ENCODE results near the gene RBMS3.

RBMS3 gene

DNA sequence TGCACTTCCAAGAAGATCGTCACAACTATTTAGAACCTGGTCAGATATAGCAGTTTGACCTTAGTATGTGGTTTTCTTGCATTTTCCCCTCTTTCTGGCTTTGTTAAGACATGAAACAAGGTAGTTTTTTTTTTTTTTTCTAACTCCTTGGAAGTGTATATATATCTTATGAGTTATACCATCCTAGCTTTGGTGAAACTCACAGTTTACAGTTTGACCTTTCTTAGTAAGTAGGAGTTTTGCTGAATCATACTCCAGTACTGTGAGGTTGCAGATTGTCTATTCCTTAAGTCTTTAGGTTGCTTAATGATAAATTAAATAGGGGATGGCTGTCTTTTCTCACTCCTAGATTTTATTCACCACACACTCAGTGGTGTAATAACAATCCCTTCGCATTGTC lies 325.0 kb downstream of the RBMS3 start:
- no peak overlapping the region for H3K9ac ChIP-seq (ENCODE audit: low read length)
- H3K4me3 ChIP-seq (ENCODE audit: low read length), result no peak overlapping the region
- H3K36me3 ChIP-seq (ENCODE audit: control insufficient read depth, insufficient read depth, low read length), result no peaks in the 10 kb centered on the region
- no peak overlapping the region for H3K27ac ChIP-seq (ENCODE audit: low read depth, low read length)
- H3K27me3 ChIP-seq (ENCODE audit: control insufficient read depth, insufficient read depth, low read length), result no peaks in the 10 kb centered on the region
- no peaks in the 10 kb centered on the region for H3K4me1 ChIP-seq (ENCODE audit: control insufficient read depth, insufficient read depth, low read length)

DNA sequence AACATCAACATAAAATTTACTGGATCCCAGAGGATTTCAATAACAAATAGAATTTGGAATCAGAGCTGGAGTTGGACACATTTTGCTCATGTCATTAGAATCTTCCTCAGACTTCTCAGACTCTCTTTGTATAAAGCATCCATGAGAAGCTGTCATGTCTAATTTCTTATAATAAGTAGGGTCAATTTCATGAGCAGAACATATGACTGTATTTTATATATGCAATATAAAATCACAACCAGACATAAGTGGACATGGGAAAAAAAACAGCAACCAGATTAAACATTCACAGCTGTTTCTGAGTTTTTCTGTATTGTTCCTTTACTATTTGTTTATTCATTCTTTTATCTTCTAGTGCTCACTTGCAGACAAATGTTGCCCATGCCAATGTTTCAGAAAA lies 325.5 kb downstream of the RBMS3 start:
- Histone ChIP-seq H3K9ac (ENCODE audit: low read length) (no peak overlapping the region), H3K27me3 (ENCODE audit: control insufficient read depth, insufficient read depth, low read length) (no peaks in the 10 kb centered on the region), H3K4me3 (ENCODE audit: low read length) (no peak overlapping the region), H3K36me3 (ENCODE audit: control insufficient read depth, insufficient read depth, low read length) (no peaks in the 10 kb centered on the region), H3K4me1 (ENCODE audit: control insufficient read depth, insufficient read depth, low read length) (no peaks in the 10 kb centered on the region), H3K27ac (ENCODE audit: low read depth, low read length) (no peak overlapping the region)

DNA sequence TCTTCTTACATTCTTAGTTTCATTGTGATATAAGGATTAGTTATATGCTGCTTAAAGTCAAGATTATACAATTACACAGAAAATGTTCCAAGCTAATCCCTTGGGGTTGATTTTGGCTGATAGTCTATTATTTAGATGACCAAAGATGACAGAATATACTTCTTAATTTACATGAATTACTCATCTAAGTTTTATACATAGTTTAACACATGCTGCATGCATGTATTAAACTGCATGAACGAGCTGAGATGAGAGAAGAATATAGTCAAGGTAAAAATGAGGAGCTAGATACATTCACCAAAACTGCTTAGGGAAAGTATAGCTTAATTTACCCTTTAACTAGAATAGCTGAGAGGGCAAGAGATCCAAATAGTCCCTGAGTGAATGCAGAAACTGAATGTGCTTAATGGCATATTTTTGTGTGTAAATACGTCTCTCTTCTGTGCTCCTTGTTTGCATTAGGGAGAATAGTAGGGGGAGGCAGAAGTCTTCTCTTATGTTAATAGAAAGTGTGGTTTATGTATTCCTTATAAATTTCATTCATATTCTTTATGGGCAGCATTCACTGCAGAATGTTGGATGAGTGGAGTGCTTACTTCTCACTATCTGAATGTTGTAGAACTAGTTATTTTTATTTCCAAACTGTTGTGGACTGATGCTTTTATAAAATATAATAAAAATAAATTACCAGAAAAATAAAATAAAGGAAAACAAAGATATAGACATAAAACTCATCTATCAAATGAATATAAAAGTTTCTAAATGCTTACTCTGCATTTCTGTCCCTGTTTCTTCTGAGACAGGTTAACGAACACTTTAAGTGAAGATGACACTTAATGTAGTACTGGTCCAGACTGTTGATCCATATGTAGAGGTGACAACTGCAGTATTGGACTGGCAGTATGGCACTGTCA lies 327.8 kb downstream of the RBMS3 start:
- Histone ChIP-seq H3K4me1 (ENCODE audit: control insufficient read depth, insufficient read depth, low read length) (no peaks in the 10 kb centered on the region), H3K9ac (ENCODE audit: low read length) (no peak overlapping the region), H3K27me3 (ENCODE audit: control insufficient read depth, insufficient read depth, low read length) (no peaks in the 10 kb centered on the region), H3K4me3 (ENCODE audit: low read length) (no peak overlapping the region), H3K36me3 (ENCODE audit: control insufficient read depth, insufficient read depth, low read length) (no peaks in the 10 kb centered on the region), H3K27ac (ENCODE audit: low read depth, low read length) (no peak overlapping the region)

DNA sequence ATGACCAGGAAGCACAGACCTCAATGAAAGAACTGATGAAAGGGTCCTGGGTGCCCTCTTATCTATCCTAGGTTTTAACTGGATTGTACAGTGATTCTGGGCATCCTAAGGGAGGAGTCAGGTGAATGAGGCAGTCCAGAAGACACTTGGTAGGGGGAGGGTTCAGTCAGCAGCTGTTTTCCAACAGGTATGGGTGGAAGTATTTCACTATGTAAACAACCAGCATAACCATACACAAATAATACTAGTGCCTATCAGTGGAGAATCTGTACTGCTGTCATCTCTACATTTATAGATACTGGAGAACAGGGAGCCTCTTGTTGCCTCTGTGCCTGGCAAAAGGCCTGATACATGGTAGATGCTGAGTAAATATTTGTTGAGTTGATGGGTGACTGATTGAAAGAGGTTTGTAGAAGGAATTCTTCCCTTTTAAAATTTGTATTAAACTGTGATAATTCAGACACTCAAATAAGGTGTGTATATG lies 328.5 kb downstream of the RBMS3 start:
- H3K36me3 ChIP-seq (ENCODE audit: control insufficient read depth, insufficient read depth, low read length), result no peaks in the 10 kb centered on the region
- no peak overlapping the region for H3K4me3 ChIP-seq (ENCODE audit: low read length)
- H3K9ac ChIP-seq (ENCODE audit: low read length), result no peak overlapping the region
- H3K27ac ChIP-seq (ENCODE audit: low read depth, low read length), result no peak overlapping the region
- H3K4me1 ChIP-seq (ENCODE audit: control insufficient read depth, insufficient read depth, low read length), result no peaks in the 10 kb centered on the region
- H3K27me3 ChIP-seq (ENCODE audit: control insufficient read depth, insufficient read depth, low read length), result no peaks in the 10 kb centered on the region

DNA sequence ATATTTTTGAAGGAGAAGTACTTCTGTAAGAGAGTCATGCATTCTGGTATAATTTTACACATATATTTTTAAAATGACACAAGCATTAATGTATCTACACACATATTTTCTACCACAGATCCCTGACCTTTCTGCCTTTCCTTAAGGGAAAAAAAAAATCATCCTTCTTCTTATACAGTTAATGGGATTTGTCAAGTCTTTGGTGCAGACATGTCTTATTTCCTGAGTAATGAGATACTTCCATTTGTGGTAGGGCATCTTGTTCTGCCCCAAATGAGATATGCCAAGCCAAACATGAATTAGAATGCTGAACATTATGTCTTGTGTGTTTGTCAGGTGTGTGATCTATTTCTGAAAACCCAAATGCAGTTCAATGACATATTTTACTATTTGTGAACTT lies 329.9 kb downstream of the RBMS3 start:
- H3K27ac ChIP-seq (ENCODE audit: low read depth, low read length), result no peak overlapping the region
- no peak overlapping the region for H3K9ac ChIP-seq (ENCODE audit: low read length)
- no peak overlapping the region for H3K4me3 ChIP-seq (ENCODE audit: low read length)
- H3K36me3 ChIP-seq (ENCODE audit: control insufficient read depth, insufficient read depth, low read length), result no peaks in the 10 kb centered on the region
- no peaks in the 10 kb centered on the region for H3K27me3 ChIP-seq (ENCODE audit: control insufficient read depth, insufficient read depth, low read length)
- no peaks in the 10 kb centered on the region for H3K4me1 ChIP-seq (ENCODE audit: control insufficient read depth, insufficient read depth, low read length)

DNA sequence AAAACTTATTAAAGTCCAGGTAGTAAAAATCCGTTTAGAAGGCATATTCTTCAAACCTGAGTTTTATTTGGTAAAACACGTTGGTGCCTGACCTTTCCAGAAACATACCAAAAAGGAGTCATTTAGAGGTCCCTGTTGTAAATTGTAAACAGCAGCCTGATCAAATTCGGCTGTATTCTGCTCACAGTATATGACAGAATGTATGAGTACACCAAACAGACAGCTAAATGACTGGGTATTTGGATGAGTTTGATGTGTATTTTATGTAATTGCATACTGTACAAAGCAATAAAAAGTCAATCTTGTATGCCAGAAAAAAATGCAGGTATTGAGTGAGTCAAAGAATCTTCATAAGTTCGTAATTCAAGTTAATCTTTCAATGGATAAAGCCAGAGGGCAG lies 330.4 kb downstream of the RBMS3 start:
- H3K27ac ChIP-seq (ENCODE audit: low read depth, low read length), result no peak overlapping the region
- H3K36me3 ChIP-seq (ENCODE audit: control insufficient read depth, insufficient read depth, low read length), result no peaks in the 10 kb centered on the region
- H3K4me3 ChIP-seq (ENCODE audit: low read length), result no peak overlapping the region

DNA sequence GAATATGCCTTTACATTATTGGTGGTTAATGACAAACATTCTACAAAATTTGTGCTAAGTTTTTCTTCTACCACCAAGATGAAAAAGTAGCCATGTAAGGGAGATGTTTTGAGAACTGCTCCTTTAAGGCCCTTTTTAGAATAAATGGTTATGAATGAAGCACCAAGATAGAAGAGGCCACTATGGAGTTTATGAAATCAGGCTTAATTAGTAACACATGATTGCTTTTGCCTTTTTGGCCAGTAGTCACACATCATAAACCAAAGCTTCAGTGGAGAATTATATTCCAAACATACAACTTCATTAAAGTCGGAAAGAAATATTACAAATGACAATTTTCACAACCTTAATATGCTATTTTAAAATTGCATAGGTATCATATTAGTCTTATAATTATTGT lies 331.7 kb downstream of the RBMS3 start:
- H3K4me1 ChIP-seq (ENCODE audit: control insufficient read depth, insufficient read depth, low read length), result no peaks in the 10 kb centered on the region
- H3K27me3 ChIP-seq (ENCODE audit: control insufficient read depth, insufficient read depth, low read length), result no peaks in the 10 kb centered on the region
- no peaks in the 10 kb centered on the region for H3K36me3 ChIP-seq (ENCODE audit: control insufficient read depth, insufficient read depth, low read length)
- no peak overlapping the region for H3K27ac ChIP-seq (ENCODE audit: low read depth, low read length)
- H3K4me3 ChIP-seq (ENCODE audit: low read length), result no peak overlapping the region
- H3K9ac ChIP-seq (ENCODE audit: low read length), result no peak overlapping the region

More for the DNA sequence above, 330.4 kb downstream of the RBMS3 start:
- H3K9ac ChIP-seq (ENCODE audit: low read length), result no peak overlapping the region
- H3K4me1 ChIP-seq (ENCODE audit: control insufficient read depth, insufficient read depth, low read length), result no peaks in the 10 kb centered on the region
- H3K27me3 ChIP-seq (ENCODE audit: control insufficient read depth, insufficient read depth, low read length), result no peaks in the 10 kb centered on the region

DNA sequence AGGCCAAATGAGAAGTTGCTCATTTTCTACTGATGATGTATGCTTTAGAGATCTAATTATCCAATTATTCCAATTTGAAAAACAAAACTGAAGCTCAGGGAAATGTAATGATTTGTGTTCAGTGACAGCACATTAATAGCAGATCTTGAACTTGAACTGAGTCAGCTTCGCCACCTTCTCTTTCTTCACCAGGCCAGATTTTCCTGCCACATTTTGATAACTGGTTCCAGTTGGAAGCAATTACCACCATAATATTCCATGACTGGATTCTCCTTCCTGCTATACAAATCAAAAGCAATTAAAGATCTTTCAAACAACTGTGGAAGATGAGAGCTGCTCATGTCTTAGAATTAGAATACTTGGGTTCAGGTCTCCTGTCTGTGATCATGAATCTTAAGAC lies 334.1 kb downstream of the RBMS3 start:
- no peak overlapping the region for H3K9ac ChIP-seq (ENCODE audit: low read length)
- no peaks in the 10 kb centered on the region for H3K4me1 ChIP-seq (ENCODE audit: control insufficient read depth, insufficient read depth, low read length)
- no peaks in the 10 kb centered on the region for H3K27me3 ChIP-seq (ENCODE audit: control insufficient read depth, insufficient read depth, low read length)
- no peak overlapping the region for H3K27ac ChIP-seq (ENCODE audit: low read depth, low read length)
- H3K36me3 ChIP-seq (ENCODE audit: control insufficient read depth, insufficient read depth, low read length), result no peaks in the 10 kb centered on the region
- H3K4me3 ChIP-seq (ENCODE audit: low read length), result no peak overlapping the region

DNA sequence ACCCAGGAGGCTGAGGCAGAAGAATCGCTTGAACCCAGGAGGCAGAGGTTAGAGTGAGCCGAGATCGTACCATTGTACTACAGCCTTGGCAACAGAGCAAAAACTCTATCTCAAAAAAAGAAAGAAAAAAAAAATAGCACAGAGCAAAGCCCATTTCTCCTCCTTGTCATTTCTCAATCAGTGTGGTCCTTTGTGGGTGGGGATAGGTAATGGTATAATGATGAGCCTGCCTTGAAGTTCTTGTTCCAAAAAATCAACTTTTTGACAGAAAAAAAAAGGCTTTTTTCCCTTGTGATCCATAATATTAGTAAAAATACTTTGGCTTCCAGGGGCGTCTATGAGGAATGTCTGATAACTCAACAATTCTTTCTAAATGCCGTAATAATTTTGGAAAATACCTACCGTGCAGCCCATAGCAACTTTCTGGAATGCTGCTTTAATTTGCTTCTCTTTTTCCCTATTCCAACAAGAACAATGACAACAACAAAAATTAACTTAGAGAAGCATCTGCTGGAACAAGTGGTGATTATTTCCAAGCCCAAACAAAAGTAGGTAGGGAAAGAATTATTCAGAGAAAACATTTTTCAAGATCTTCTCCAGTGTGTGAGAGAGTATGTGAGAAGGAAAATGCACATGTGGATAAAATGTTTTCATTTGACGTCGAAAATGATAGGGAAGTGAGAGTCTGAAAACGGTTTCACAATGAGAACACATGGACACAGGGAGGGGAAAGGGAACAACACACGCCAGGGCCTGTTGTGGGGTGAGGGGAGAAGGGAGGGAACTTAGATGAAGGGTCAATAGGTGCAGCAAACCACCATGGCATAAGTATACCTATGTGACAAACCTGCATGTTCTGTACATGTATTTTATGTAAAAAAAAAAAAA lies 337.8 kb downstream of the RBMS3 start:
- Histone ChIP-seq H3K27me3 (ENCODE audit: control insufficient read depth, insufficient read depth, low read length) (no peaks in the 10 kb centered on the region), H3K36me3 (ENCODE audit: control insufficient read depth, insufficient read depth, low read length) (no peaks in the 10 kb centered on the region), H3K9ac (ENCODE audit: low read length) (no peak overlapping the region), H3K4me3 (ENCODE audit: low read length) (no peak overlapping the region), H3K27ac (ENCODE audit: low read depth, low read length) (no peak overlapping the region), H3K4me1 (ENCODE audit: control insufficient read depth, insufficient read depth, low read length) (no peaks in the 10 kb centered on the region)

DNA sequence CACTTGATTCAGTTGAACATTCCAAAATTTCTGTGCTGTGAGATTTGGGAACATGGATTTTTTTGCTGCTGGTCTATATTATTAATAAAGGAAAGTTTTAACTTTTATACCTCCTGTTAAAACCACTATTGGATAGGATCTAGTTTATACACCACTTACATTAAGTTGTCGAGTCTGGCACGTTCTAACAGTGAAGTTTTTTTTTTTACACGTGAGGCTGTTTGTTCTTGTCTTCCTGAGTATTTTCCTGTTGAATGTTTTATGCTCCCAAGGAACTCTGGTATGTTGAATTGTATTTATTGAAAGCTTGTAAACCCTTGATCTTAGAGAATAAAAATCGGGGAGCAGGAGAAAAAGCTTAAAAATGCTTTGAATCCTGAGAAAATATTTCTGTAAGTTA lies 338.8 kb downstream of the RBMS3 start:
- no peaks in the 10 kb centered on the region for H3K27me3 ChIP-seq (ENCODE audit: control insufficient read depth, insufficient read depth, low read length)
- no peak overlapping the region for H3K9ac ChIP-seq (ENCODE audit: low read length)
- no peaks in the 10 kb centered on the region for H3K4me1 ChIP-seq (ENCODE audit: control insufficient read depth, insufficient read depth, low read length)
- H3K27ac ChIP-seq (ENCODE audit: low read depth, low read length), result no peak overlapping the region
- no peak overlapping the region for H3K4me3 ChIP-seq (ENCODE audit: low read length)
- no peaks in the 10 kb centered on the region for H3K36me3 ChIP-seq (ENCODE audit: control insufficient read depth, insufficient read depth, low read length)

DNA sequence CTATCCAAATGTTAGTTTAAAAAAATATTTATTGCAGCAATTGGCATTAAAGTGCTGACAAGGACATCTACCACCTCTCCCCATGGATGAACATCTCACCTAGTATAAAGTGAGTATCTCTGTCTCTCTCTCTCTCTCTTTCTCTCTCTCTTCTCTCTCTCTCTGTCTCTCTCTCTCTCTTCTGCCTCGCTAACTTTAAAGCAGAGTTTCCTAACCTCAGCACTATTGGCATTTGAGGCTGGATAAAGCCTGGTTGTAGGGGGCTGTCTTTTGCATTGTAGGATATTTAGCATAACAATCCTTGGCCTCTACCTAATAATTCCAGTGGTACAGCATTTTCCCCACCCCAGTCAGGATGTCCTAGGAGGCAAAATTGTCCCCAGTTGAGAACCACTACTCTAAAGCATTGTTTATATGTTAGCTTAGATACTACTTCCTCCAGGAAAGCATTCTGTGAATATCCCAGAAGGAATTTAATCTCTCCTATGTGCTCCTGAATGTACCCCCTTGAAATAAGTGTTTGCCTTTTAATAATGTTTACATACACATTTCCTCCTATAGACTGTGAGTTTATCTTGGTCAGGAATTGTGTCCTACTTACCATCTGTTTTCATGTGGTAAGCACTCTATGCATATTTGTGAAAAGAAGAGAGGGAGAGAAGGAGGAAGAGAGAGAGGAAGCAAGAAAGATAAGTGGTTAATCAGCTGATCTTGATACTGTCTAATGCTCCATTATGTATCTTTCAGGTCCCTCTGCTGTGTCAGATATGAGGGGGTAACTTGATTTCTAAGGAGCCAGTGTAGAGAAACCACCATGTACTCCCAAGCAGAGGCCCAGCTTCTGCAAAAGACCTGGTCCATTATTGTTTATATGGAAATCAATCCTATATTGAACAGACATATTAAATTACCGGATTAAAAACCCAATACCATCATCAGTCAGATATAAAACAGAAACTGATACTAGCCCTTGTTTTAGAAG lies 346.6 kb downstream of the RBMS3 start:
- H3K4me3 ChIP-seq (ENCODE audit: low read length), result no peak overlapping the region
- no peaks in the 10 kb centered on the region for H3K36me3 ChIP-seq (ENCODE audit: control insufficient read depth, insufficient read depth, low read length)
- no peaks in the 10 kb centered on the region for H3K27me3 ChIP-seq (ENCODE audit: control insufficient read depth, insufficient read depth, low read length)
- no peak overlapping the region for H3K9ac ChIP-seq (ENCODE audit: low read length)
- no peaks in the 10 kb centered on the region for H3K4me1 ChIP-seq (ENCODE audit: control insufficient read depth, insufficient read depth, low read length)
- H3K27ac ChIP-seq (ENCODE audit: low read depth, low read length), result no peak overlapping the region

DNA sequence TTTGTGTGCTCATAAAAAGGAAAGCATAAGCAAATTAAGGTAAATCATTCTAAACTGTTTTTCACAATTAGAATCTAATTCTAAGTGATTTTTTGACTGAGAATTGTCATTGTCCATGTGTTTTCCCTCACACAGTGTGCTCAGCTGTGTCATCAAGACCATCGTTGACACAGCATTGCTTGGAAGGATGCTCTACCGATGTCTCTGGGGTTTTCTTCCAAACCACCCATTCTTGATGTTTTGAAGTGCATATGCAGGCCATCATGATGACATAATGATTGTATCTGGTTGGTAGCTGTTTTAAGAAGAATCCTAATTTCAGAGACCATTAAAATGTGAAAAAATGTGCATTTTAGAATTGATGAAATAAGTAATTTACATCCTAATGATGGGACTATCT lies 347.9 kb downstream of the RBMS3 start:
- Histone ChIP-seq H3K27me3 (ENCODE audit: control insufficient read depth, insufficient read depth, low read length) (no peaks in the 10 kb centered on the region), H3K27ac (ENCODE audit: low read depth, low read length) (no peak overlapping the region)

More for the DNA sequence above, 347.9 kb downstream of the RBMS3 start:
- H3K36me3 ChIP-seq (ENCODE audit: control insufficient read depth, insufficient read depth, low read length), result no peaks in the 10 kb centered on the region
- H3K4me3 ChIP-seq (ENCODE audit: low read length), result no peak overlapping the region
- no peak overlapping the region for H3K9ac ChIP-seq (ENCODE audit: low read length)
- no peaks in the 10 kb centered on the region for H3K4me1 ChIP-seq (ENCODE audit: control insufficient read depth, insufficient read depth, low read length)
